ENCODE results near the gene RSPO1. TPM values are rescaled to one million over a fixed set of nuclear protein-coding genes. Genes with fewer than 3 reads are reported as not detected.

The RSPO1 gene
- total RNA-seq, 1 donor from 2014 or later, result not detected

- no peak overlapping the region for H3K4me2 ChIP-seq (ENCODE audit: low read length)
- H3K9ac ChIP-seq (ENCODE audit: low read length), result no peak overlapping the region
- no peak overlapping the region for H3K27ac ChIP-seq (ENCODE audit: low read depth, low read length)
- no peak overlapping the region for H3K4me3 Mint-ChIP-seq (ENCODE audit: unreplicated experiment)
- no peaks in the 10 kb centered on the region for H3K79me2 ChIP-seq (ENCODE audit: insufficient read depth, low read length)
- peaks cover 18% of the 10 kb centered on the region for H3K36me3 ChIP-seq (ENCODE audit: insufficient read depth, low read length)
- H3K9me3 Mint-ChIP-seq (ENCODE audit: unreplicated experiment), result peaks cover 4% of the 10 kb centered on the region
- TF ChIP-seq CTCF (IDR thresholded peaks at IDR 0.05; ENCODE audit: insufficient read depth, low read depth, low read length), result no peak
- TF ChIP-seq EZH2 (IDR thresholded peaks at IDR 0.05; ENCODE audit: insufficient read depth, low read length), result no peak
- no peak for FAIRE-seq
- H3K4me1 ChIP-seq (ENCODE audit: insufficient read depth, low read length), result no peaks in the 10 kb centered on the region
- H2AFZ ChIP-seq (ENCODE audit: low read depth, low read length), result no peak overlapping the region
- H3K27ac Mint-ChIP-seq (ENCODE audit: unreplicated experiment), result peak overlapping the region; percentile 3
- DNase-seq (ENCODE audit: low read depth), result no peak
- no peak overlapping the region for H3K4me3 ChIP-seq (ENCODE audit: insufficient read depth, low read depth, low read length)
- peaks cover 9% of the 10 kb centered on the region for H3K36me3 Mint-ChIP-seq (ENCODE audit: low read depth, unreplicated experiment)
- peaks cover 4% of the 10 kb centered on the region for H3K4me1 Mint-ChIP-seq (ENCODE audit: low read depth, unreplicated experiment)
- H3K27me3 Mint-ChIP-seq (ENCODE audit: low read depth, unreplicated experiment), result peaks cover 12% of the 10 kb centered on the region
- no peaks in the 10 kb centered on the region for H3K9me3 ChIP-seq (ENCODE audit: insufficient read depth, low read depth, low read length)
- H3K27me3 ChIP-seq (ENCODE audit: insufficient read depth, low read length), result peaks cover 2% of the 10 kb centered on the region
- H4K20me1 ChIP-seq (ENCODE audit: insufficient read depth, low read length), result peaks cover 13% of the 10 kb centered on the region
These were observed 46.2 kb upstream of the RSPO1 start for GRCh38 chr1:37680933-37681332.

GRCh38 chr1:37677808-37678207, 43.1 kb upstream of the RSPO1 start:
- peaks cover 1% of the 10 kb centered on the region for H3K36me3 Mint-ChIP-seq (ENCODE audit: low read depth, unreplicated experiment)
- no peak for TF ChIP-seq EZH2 (IDR thresholded peaks at IDR 0.05; ENCODE audit: insufficient read depth, low read length)
- H3K9ac ChIP-seq (ENCODE audit: low read length), result no peak overlapping the region
- H3K27ac ChIP-seq (ENCODE audit: low read depth, low read length), result no peak overlapping the region
- H4K20me1 ChIP-seq (ENCODE audit: insufficient read depth, low read length), result peaks cover 3% of the 10 kb centered on the region
- no peak overlapping the region for H2AFZ ChIP-seq (ENCODE audit: low read depth, low read length)
- H3K4me1 ChIP-seq (ENCODE audit: insufficient read depth, low read length), result no peaks in the 10 kb centered on the region
- H3K9me3 ChIP-seq (ENCODE audit: insufficient read depth, low read depth, low read length), result no peaks in the 10 kb centered on the region
- H3K79me2 ChIP-seq (ENCODE audit: insufficient read depth, low read length), result no peaks in the 10 kb centered on the region
- no peak overlapping the region for H3K4me3 Mint-ChIP-seq (ENCODE audit: unreplicated experiment)
- no peaks in the 10 kb centered on the region for H3K9me3 Mint-ChIP-seq (ENCODE audit: unreplicated experiment)
- no peak overlapping the region for H3K4me3 ChIP-seq (ENCODE audit: insufficient read depth, low read depth, low read length)
- H3K36me3 ChIP-seq (ENCODE audit: insufficient read depth, low read length), result peaks cover 5% of the 10 kb centered on the region
- H3K27ac Mint-ChIP-seq (ENCODE audit: unreplicated experiment), result no peak overlapping the region
- no peak overlapping the region for H3K4me2 ChIP-seq (ENCODE audit: low read length)
- H3K27me3 ChIP-seq (ENCODE audit: insufficient read depth, low read length), result peaks cover 2% of the 10 kb centered on the region
- peaks cover 26% of the 10 kb centered on the region for H3K27me3 Mint-ChIP-seq (ENCODE audit: low read depth, unreplicated experiment)
- DNase-seq (ENCODE audit: low read depth), result no peak
- H3K4me1 Mint-ChIP-seq (ENCODE audit: low read depth, unreplicated experiment), result peaks cover 4% of the 10 kb centered on the region
- FAIRE-seq, result no peak

GRCh38 chr1:37677143-37677439, 42.4 kb upstream of the RSPO1 start:
- H3K27ac ChIP-seq (ENCODE audit: low read depth, low read length), result no peak overlapping the region
- no peak for TF ChIP-seq CTCF (IDR thresholded peaks at IDR 0.05; ENCODE audit: insufficient read depth, low read depth, low read length)
- no peak for TF ChIP-seq EZH2 (IDR thresholded peaks at IDR 0.05; ENCODE audit: insufficient read depth, low read length)
- H3K9me3 ChIP-seq (ENCODE audit: insufficient read depth, low read depth, low read length), result no peaks in the 10 kb centered on the region
- H3K4me2 ChIP-seq (ENCODE audit: low read length), result no peak overlapping the region
- no peak overlapping the region for H3K27ac Mint-ChIP-seq (ENCODE audit: unreplicated experiment)
- H3K36me3 Mint-ChIP-seq (ENCODE audit: low read depth, unreplicated experiment), result peaks cover 1% of the 10 kb centered on the region
- DNase-seq (ENCODE audit: low read depth), result no peak
- peaks cover 4% of the 10 kb centered on the region for H3K4me1 Mint-ChIP-seq (ENCODE audit: low read depth, unreplicated experiment)
- H3K36me3 ChIP-seq (ENCODE audit: insufficient read depth, low read length), result peaks cover 5% of the 10 kb centered on the region
- H3K4me3 ChIP-seq (ENCODE audit: insufficient read depth, low read depth, low read length), result no peak overlapping the region
- no peak overlapping the region for H2AFZ ChIP-seq (ENCODE audit: low read depth, low read length)
- H3K9me3 Mint-ChIP-seq (ENCODE audit: unreplicated experiment), result no peaks in the 10 kb centered on the region
- peaks cover 32% of the 10 kb centered on the region for H3K27me3 Mint-ChIP-seq (ENCODE audit: low read depth, unreplicated experiment)
- no peaks in the 10 kb centered on the region for H3K79me2 ChIP-seq (ENCODE audit: insufficient read depth, low read length)
- H3K4me3 Mint-ChIP-seq (ENCODE audit: unreplicated experiment), result peak overlapping the region; percentile 7
- H3K9ac ChIP-seq (ENCODE audit: low read length), result no peak overlapping the region
- FAIRE-seq, result no peak
- no peaks in the 10 kb centered on the region for H4K20me1 ChIP-seq (ENCODE audit: insufficient read depth, low read length)
- peaks cover 7% of the 10 kb centered on the region for H3K27me3 ChIP-seq (ENCODE audit: insufficient read depth, low read length)
- no peaks in the 10 kb centered on the region for H3K4me1 ChIP-seq (ENCODE audit: insufficient read depth, low read length)

All from astrocyte (in vitro differentiated cells and primary cell).